HepG2 (cell line): ENCODE measurements around the gene KCTD18. TPM values are rescaled to one million over a fixed set of nuclear protein-coding genes. Genes with fewer than 3 reads are reported as not detected.

Experiments used
- CHCHD3 ChIP-seq: sonication (generic); formaldehyde crosslinking; IDR thresholded peaks from 2 replicates; pipeline ENCODE4 v1.8.0; 2022; ENCODE audit warnings: mild to moderate bottlenecking, missing genetic modification reagents, moderate library complexity
- EED ChIP-seq: sonication (generic); formaldehyde crosslinking; IDR thresholded peaks from 2 replicates; pipeline ENCODE4 v1.5.0; 2020; ENCODE audit warnings: mild to moderate bottlenecking, missing genetic modification reagents
- HMGA1 ChIP-seq: sonication (generic); formaldehyde crosslinking; conservative IDR thresholded peaks from 2 replicates; pipeline ENCODE4 v1.4.0; 2020; ENCODE audit warnings: missing genetic modification reagents
- KDM5B ChIP-seq: sonication (generic); formaldehyde crosslinking; IDR thresholded peaks from 2 replicates; pipeline ENCODE4 v1.4.0; 2020; ENCODE audit warnings: missing genetic modification reagents, mild to moderate bottlenecking, borderline replicate concordance
- MIXL1 ChIP-seq: IDR thresholded peaks from 2 replicates; pipeline ENCODE4 v1.6.1; 2016
- MLLT10 ChIP-seq: sonication (generic); formaldehyde crosslinking; IDR thresholded peaks from 2 replicates; pipeline ENCODE4 v1.4.0; 2020; ENCODE audit warnings: missing genetic modification reagents
- PATZ1 ChIP-seq: sonication (generic); formaldehyde crosslinking; IDR thresholded peaks from 2 replicates; pipeline ENCODE4 v1.4.0; 2020; ENCODE audit warnings: missing genetic modification reagents
- PRDM15 ChIP-seq: sonication (generic); formaldehyde crosslinking; IDR thresholded peaks from 2 replicates; pipeline ENCODE4 v1.4.0; 2020; ENCODE audit warnings: missing genetic modification reagents
- RCOR2 ChIP-seq: IDR thresholded peaks from 2 replicates; pipeline ENCODE4 v1.6.1; 2016; ENCODE audit warnings: missing biosample characterization, missing genetic modification reagents
- SRSF1 ChIP-seq: fragments of 200-400 bp; formaldehyde crosslinking; optimal IDR thresholded peaks from 2 replicates; pipeline ENCODE3; 2017; ENCODE audit warnings: mild to moderate bottlenecking, low read depth, low read length, moderate library complexity
- SRSF9 ChIP-seq: fragments of 200-400 bp; formaldehyde crosslinking; IDR thresholded peaks from 2 replicates; pipeline ENCODE4 v1.6.1; 2018; ENCODE audit warnings: borderline replicate concordance, mild to moderate bottlenecking, low read depth, low read length; ENCODE audit not compliant: insufficient read depth, poor library complexity, severe bottlenecking
- STAT5B ChIP-seq: sonication (generic); formaldehyde crosslinking; IDR thresholded peaks from 2 replicates; pipeline ENCODE4 v1.4.0; 2020; ENCODE audit warnings: missing genetic modification reagents
- TBX2 ChIP-seq: sonication (generic); formaldehyde crosslinking; IDR thresholded peaks from 2 replicates; pipeline ENCODE4 v1.5.0; 2020; ENCODE audit warnings: missing genetic modification reagents, mild to moderate bottlenecking, borderline replicate concordance
- ZFYVE20 ChIP-seq: sonication (generic); formaldehyde crosslinking; IDR thresholded peaks from 2 replicates; pipeline ENCODE4 v1.8.0; 2023; ENCODE audit warnings: low read depth, mild to moderate bottlenecking, moderate library complexity, missing genetic modification reagents, borderline replicate concordance
- ZNF234 ChIP-seq: sonication (generic); formaldehyde crosslinking; conservative IDR thresholded peaks from 2 replicates; pipeline ENCODE4 v1.5.1; 2020; ENCODE audit warnings: mild to moderate bottlenecking, missing genetic modification reagents
- ZNF557 ChIP-seq: sonication (generic); formaldehyde crosslinking; IDR thresholded peaks from 2 replicates; pipeline ENCODE4 v1.4.0; 2020; ENCODE audit warnings: missing genetic modification reagents
- ZNF773 ChIP-seq: sonication (generic); formaldehyde crosslinking; IDR thresholded peaks from 2 replicates; pipeline ENCODE4 v1.4.0; 2020; ENCODE audit warnings: missing genetic modification reagents, borderline replicate concordance
- polyA plus RNA-seq, 8 experiments: library from polyadenylated mRNA; depleted of rRNA in 3 of 8; stranded (reverse) in 7 of 8; unstranded in 1 of 8; fragments of >200 nt; fragmentation: Illumina TruSeq in 4 of 8; extraction: Trizol in 4 of 8; gene quantifications; 2 replicates each; pipeline versions ENCODE4 v1.2.1 to v1.2.3, GENCODE V29; 2011 to 2016; ENCODE audit warnings: low read depth in 4 of 8, missing spikeins in 1 of 8, mixed read lengths in 1 of 8; ENCODE audit not compliant: insufficient read depth in 1 of 8
- total RNA-seq, 5 experiments: library from RNA; depleted of rRNA; stranded (reverse); fragments of >200 nt; fragmentation: Illumina TruSeq; extraction: Trizol; gene quantifications; 2 replicates each; pipeline ENCODE4 v1.2.3, GENCODE V29; 2016; ENCODE audit warnings: low read depth in 1 of 5
- TF ChIP-seq, protein P1 (sequence below): sonication (generic); formaldehyde crosslinking; IDR thresholded peaks from 2 replicates; pipeline ENCODE4 v1.5.1; 2020; ENCODE audit warnings: mild to moderate bottlenecking, missing genetic modification reagents, borderline replicate concordance
- TF ChIP-seq, protein P2 (sequence below): sonication (generic); formaldehyde crosslinking; IDR thresholded peaks from 2 replicates; pipeline ENCODE4 v1.9.0; 2021; ENCODE audit warnings: missing genetic modification reagents, borderline replicate concordance

The KCTD18 gene
- total and polyA plus RNA-seq, 2 of the 13 experiments (the other 11 are each of a cell fraction or from before 2014, with no cell fraction given), result 2.2 to 7.1 TPM

GRCh38 chr2:200525882-200526651 is 16.2 kb upstream of the KCTD18 start, which contains the start of gene SGO2 (continued):
- TF ChIP-seq PRDM15 (CRISPR knock-in tag) (no peak), ZNF234 (no peak), ZFYVE20 (CRISPR knock-in tag) (0 out of 2 replicates have a peak, but pooled peaks have one; percentile 36), ZNF773 (peak; percentile 19; the same call in 1 of the 2 replicates), SRSF9 (no peak), TBX2 (CRISPR knock-in tag) (peak; percentile 79), STAT5B (CRISPR knock-in tag) (no peak; the same call in 1 of the 2 replicates), MLLT10 (CRISPR knock-in tag) (no peak), MIXL1 (peak; percentile 66; the same call in 1 of the 2 replicates), KDM5B (peak; percentile 78; the same call in 1 of the 2 replicates), EED (CRISPR knock-in tag) (peak; percentile 93; the same call in 1 of the 2 replicates), CHCHD3 (CRISPR knock-in tag) (peak; percentile 80; the same call in 1 of the 2 replicates), ZNF557 (CRISPR knock-in tag) (no peak; the same call in 1 of the 2 replicates), PATZ1 (CRISPR knock-in tag) (peak; percentile 96), HMGA1 (CRISPR knock-in tag) (no peak), SRSF1 (no peak), RCOR2 (CRISPR knock-in tag) (no peak)
- TF ChIP-seq, protein P1, sequence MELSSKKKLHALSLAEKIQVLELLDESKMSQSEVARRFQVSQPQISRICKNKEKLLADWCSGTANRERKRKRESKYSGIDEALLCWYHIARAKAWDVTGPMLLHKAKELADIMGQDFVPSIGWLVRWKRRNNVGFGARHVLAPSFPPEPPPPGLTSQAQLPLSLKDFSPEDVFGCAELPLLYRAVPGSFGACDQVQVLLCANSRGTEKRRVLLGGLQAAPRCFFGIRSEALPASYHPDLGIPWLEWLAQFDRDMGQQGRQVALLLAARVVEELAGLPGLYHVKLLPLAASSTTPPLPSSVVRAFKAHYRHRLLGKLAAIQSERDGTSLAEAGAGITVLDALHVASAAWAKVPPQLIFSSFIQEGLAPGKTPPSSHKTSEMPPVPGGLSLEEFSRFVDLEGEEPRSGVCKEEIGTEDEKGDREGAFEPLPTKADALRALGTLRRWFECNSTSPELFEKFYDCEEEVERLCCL (CRISPR knock-in tag), result 0 out of 2 replicates have a peak, but pooled peaks have one; percentile 68
- TF ChIP-seq, protein P2, sequence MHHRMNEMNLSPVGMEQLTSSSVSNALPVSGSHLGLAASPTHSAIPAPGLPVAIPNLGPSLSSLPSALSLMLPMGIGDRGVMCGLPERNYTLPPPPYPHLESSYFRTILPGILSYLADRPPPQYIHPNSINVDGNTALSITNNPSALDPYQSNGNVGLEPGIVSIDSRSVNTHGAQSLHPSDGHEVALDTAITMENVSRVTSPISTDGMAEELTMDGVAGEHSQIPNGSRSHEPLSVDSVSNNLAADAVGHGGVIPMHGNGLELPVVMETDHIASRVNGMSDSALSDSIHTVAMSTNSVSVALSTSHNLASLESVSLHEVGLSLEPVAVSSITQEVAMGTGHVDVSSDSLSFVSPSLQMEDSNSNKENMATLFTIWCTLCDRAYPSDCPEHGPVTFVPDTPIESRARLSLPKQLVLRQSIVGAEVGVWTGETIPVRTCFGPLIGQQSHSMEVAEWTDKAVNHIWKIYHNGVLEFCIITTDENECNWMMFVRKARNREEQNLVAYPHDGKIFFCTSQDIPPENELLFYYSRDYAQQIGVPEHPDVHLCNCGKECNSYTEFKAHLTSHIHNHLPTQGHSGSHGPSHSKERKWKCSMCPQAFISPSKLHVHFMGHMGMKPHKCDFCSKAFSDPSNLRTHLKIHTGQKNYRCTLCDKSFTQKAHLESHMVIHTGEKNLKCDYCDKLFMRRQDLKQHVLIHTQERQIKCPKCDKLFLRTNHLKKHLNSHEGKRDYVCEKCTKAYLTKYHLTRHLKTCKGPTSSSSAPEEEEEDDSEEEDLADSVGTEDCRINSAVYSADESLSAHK (CRISPR knock-in tag), result 0 out of 2 replicates have a peak, but pooled peaks have one; percentile 35
